HepG2 (cell line): ENCODE measurements around the gene HAPLN2. TPM values are rescaled to one million over a fixed set of nuclear protein-coding genes. Genes with fewer than 3 reads are reported as not detected.

Experiments used
- ATAC-seq: fragments of 200-7000 bp; cut with Tn5 transposase; 3 replicates; pipeline ENCODE4 v1.9.1; 2020; ENCODE audit warnings: mild to moderate bottlenecking, moderate library complexity
- BruUV-seq: library from RNA; stranded (reverse); fragments of 400-500 nt; replicated peaks from 2 replicates; lab custom pipeline; 2021; lab: Mats Ljungman, UMichigan
- CTCF ChIA-PET: fragments of 300-600 bp; formaldehyde crosslinking; extraction: SDS; loops from one replicate; lab custom pipeline; 2021; ENCODE audit warnings: low total read pairs, inconsistent platforms, low intra/inter-chr PET ratio; lab: Yijun Ruan, JAX
- POLR2A ChIA-PET: fragments of 350-600 bp; sonication (Branson Sonifier 250); formaldehyde crosslinking; loops from one replicate; lab custom pipeline; 2020; ENCODE audit warnings: antibody characterized with exemption, inconsistent platforms; lab: Yijun Ruan, JAX
- DNase-seq: peaks from one replicate; pipeline ENCODE4 v3.0.0-alpha.2; 2015; ENCODE audit warnings: low spot score
- FAIRE-seq: peaks from 3 replicates; lab custom pipeline; 2011; peaks lifted over from hg19 to GRCh38; lab: Jason Lieb, UNC
- H2AFZ ChIP-seq: one replicate; pipeline ENCODE4 v1.6.1; 2011; ENCODE audit warnings: low read length, inconsistent platforms
- H3K27ac ChIP-seq: fragments of 300-600 bp; 3 replicates; pipeline ENCODE4 v1.8.0; 2011; ENCODE audit warnings: mixed run types, mild to moderate bottlenecking, mixed read lengths, low read length, inconsistent platforms; ENCODE audit not compliant: insufficient read depth; ENCODE audit errors: extremely low read length
- H3K27me3 ChIP-seq, 2 experiments: fragments of 200-600 bp in 1 of 2; 2 replicates in 1 of 2; 3 replicates in 1 of 2; pipeline versions ENCODE4 v1.6.0 to v1.8.0; 2011; ENCODE audit warnings: low read length in 2 of 2, mild to moderate bottlenecking in 2 of 2, moderate library complexity in 2 of 2, inconsistent platforms in 1 of 2; ENCODE audit not compliant: insufficient read depth in 2 of 2, control insufficient read depth in 1 of 2
- H3K36me3 ChIP-seq, 2 experiments: fragments of 200-600 bp in 1 of 2; replicated peaks in 1 of 2; 2 replicates in 1 of 2; 3 replicates in 1 of 2; pipeline versions ENCODE4 v1.5.1 to v1.8.0; 2011; ENCODE audit warnings: low read length in 2 of 2, inconsistent platforms in 1 of 2; ENCODE audit not compliant: insufficient read depth in 2 of 2, control insufficient read depth in 1 of 2
- H3K4me1 ChIP-seq: 2 replicates; pipeline ENCODE4 v1.5.1; 2012; ENCODE audit warnings: low read length, inconsistent platforms; ENCODE audit not compliant: insufficient read depth
- H3K4me2 ChIP-seq: 2 replicates; pipeline ENCODE4 v1.6.0; 2011; ENCODE audit warnings: low read depth, low read length, inconsistent platforms
- H3K4me3 ChIP-seq, 3 experiments: fragments of 200-600 bp in 1 of 3; sonication (generic), shearing (Covaris generic) in 1 of 3; replicated peaks in 1 of 3; 2 replicates each; pipeline ENCODE4 v1.5.1; 2011 to 2016; ENCODE audit warnings: low read length in 3 of 3, inconsistent platforms in 2 of 3, low read depth in 2 of 3, mild to moderate bottlenecking in 2 of 3, control low read depth in 1 of 3, mixed read lengths in 1 of 3; ENCODE audit not compliant: insufficient read depth in 1 of 3
- H3K79me2 ChIP-seq: one replicate; pipeline ENCODE4 v1.6.1; 2011; ENCODE audit warnings: low read length, inconsistent platforms; ENCODE audit not compliant: insufficient read depth
- H3K9ac ChIP-seq: 2 replicates; pipeline ENCODE4 v1.6.0; 2011; ENCODE audit warnings: mild to moderate bottlenecking, low read depth, low read length, inconsistent platforms; ENCODE audit not compliant: insufficient read depth
- H3K9me3 ChIP-seq: 2 replicates; pipeline ENCODE4 v1.5.1; 2012; ENCODE audit warnings: mild to moderate bottlenecking, low read length
- H4K20me1 ChIP-seq: 2 replicates; pipeline ENCODE4 v1.6.0; 2011; ENCODE audit warnings: inconsistent platforms, mild to moderate bottlenecking, low read length, moderate library complexity; ENCODE audit not compliant: insufficient read depth
- BRD4 ChIP-seq: sonication (generic); formaldehyde crosslinking; IDR thresholded peaks from 2 replicates; pipeline ENCODE4 v1.4.0; 2020; ENCODE audit warnings: missing genetic modification reagents
- CENPBD1 ChIP-seq: sonication (generic); formaldehyde crosslinking; IDR thresholded peaks from 2 replicates; pipeline ENCODE4 v1.8.0; 2022; ENCODE audit warnings: missing genetic modification reagents, low read depth, mild to moderate bottlenecking, borderline replicate concordance
- EHMT2 ChIP-seq: fragments of 200-600 bp; sonication (generic); IDR thresholded peaks from 2 replicates; pipeline ENCODE4 v1.7.0; 2017; ENCODE audit warnings: antibody characterized with exemption, low read depth, low read length, borderline replicate concordance
- ELF4 ChIP-seq: sonication (generic); formaldehyde crosslinking; IDR thresholded peaks from 2 replicates; pipeline ENCODE4 v1.5.0; 2020; ENCODE audit warnings: missing genetic modification reagents, mild to moderate bottlenecking, moderate library complexity, borderline replicate concordance
- GLI4 ChIP-seq: sonication (generic); formaldehyde crosslinking; IDR thresholded peaks from 2 replicates; pipeline ENCODE4 v1.5.1; 2020; ENCODE audit warnings: missing genetic modification reagents, mild to moderate bottlenecking, moderate library complexity, borderline replicate concordance
- HOXA7 ChIP-seq: sonication (generic); formaldehyde crosslinking; IDR thresholded peaks from 2 replicates; pipeline ENCODE4 v1.8.1; 2022; ENCODE audit warnings: mild to moderate bottlenecking, missing genetic modification reagents, moderate library complexity
- IKZF1 ChIP-seq: fragments of 450-650 bp; IDR thresholded peaks from 2 replicates; pipeline ENCODE4 v1.7.1; 2016
- PAXIP1 ChIP-seq: sonication (generic); formaldehyde crosslinking; conservative IDR thresholded peaks from 2 replicates; pipeline ENCODE4 v1.4.0; 2020; ENCODE audit warnings: mild to moderate bottlenecking, missing genetic modification reagents, moderate library complexity
- PHF20 ChIP-seq: sonication (generic); formaldehyde crosslinking; IDR thresholded peaks from 2 replicates; pipeline ENCODE4 v1.5.0; 2020; ENCODE audit warnings: mild to moderate bottlenecking, missing genetic modification reagents
- SCMH1 ChIP-seq: sonication (generic); formaldehyde crosslinking; IDR thresholded peaks from 2 replicates; pipeline ENCODE4 v1.9.0; 2021; ENCODE audit warnings: missing genetic modification reagents, mild to moderate bottlenecking, borderline replicate concordance
- SMARCE1 ChIP-seq: fragments of 450-650 bp; IDR thresholded peaks from 2 replicates; pipeline ENCODE4 v1.6.1; 2017; ENCODE audit warnings: borderline replicate concordance
- SPEN ChIP-seq: sonication (generic); formaldehyde crosslinking; IDR thresholded peaks from 2 replicates; pipeline ENCODE4 v1.5.1; 2020; ENCODE audit warnings: low read depth, mild to moderate bottlenecking, missing genetic modification reagents
- TERF1 ChIP-seq: sonication (generic); formaldehyde crosslinking; IDR thresholded peaks from 2 replicates; pipeline ENCODE4 v1.8.0; 2022; ENCODE audit warnings: mild to moderate bottlenecking, missing genetic modification reagents, moderate library complexity
- WIZ ChIP-seq: sonication (generic); formaldehyde crosslinking; IDR thresholded peaks from 2 replicates; pipeline ENCODE4 v1.5.1; 2020; ENCODE audit warnings: mild to moderate bottlenecking, missing genetic modification reagents
- ZBTB8A ChIP-seq: sonication (generic); formaldehyde crosslinking; IDR thresholded peaks from 2 replicates; pipeline ENCODE4 v1.4.0; 2020; ENCODE audit warnings: mild to moderate bottlenecking, low read depth, missing genetic modification reagents, borderline replicate concordance
- ZNF644 ChIP-seq: IDR thresholded peaks from 2 replicates; pipeline ENCODE4 v1.6.1; 2016; ENCODE audit warnings: low read depth
- ZSCAN22 ChIP-seq: sonication (generic); formaldehyde crosslinking; IDR thresholded peaks from 2 replicates; pipeline ENCODE4 v1.4.0; 2020; ENCODE audit warnings: mild to moderate bottlenecking, missing genetic modification reagents
- WGBS: methylation state at CpG from one replicate; pipeline ENCODE4 v1.1.6; 2017; ENCODE audit warnings: low lambda C conversion rate; 5-methylcytosine and 5-hydroxymethylcytosine counted together
- in situ Hi-C: cut with HindIII; loops from 2 replicates; pipeline ENCODE4 v1.10.0; 2017; ENCODE audit warnings: low pct_unique_long_range_greater_than_20kb; ENCODE audit not compliant: extremely low pct_ligation_motif_present
- intact Hi-C: fragments of 100-400 bp; cut with micrococcal nuclease; formaldehyde crosslinking; loops from one replicate; pipeline ENCODE4 v1.10.0; 2022; ENCODE audit not compliant: unreplicated experiment
- polyA plus RNA-seq, 8 experiments: library from polyadenylated mRNA; depleted of rRNA in 3 of 8; stranded (reverse) in 7 of 8; unstranded in 1 of 8; fragments of >200 nt; fragmentation: Illumina TruSeq in 4 of 8; extraction: Trizol in 4 of 8; gene quantifications; 2 replicates each; pipeline versions ENCODE4 v1.2.1 to v1.2.3, GENCODE V29; 2011 to 2016; ENCODE audit warnings: low read depth in 4 of 8, missing spikeins in 1 of 8, mixed read lengths in 1 of 8; ENCODE audit not compliant: insufficient read depth in 1 of 8
- total RNA-seq, 5 experiments: library from RNA; depleted of rRNA; stranded (reverse); fragments of >200 nt; fragmentation: Illumina TruSeq; extraction: Trizol; gene quantifications; 2 replicates each; pipeline ENCODE4 v1.2.3, GENCODE V29; 2016; ENCODE audit warnings: low read depth in 1 of 5

The HAPLN2 gene
- total and polyA plus RNA-seq, 2 of the 13 experiments (the other 11 are each of a cell fraction or from before 2014, with no cell fraction given), result not detected

- POLR2A ChIA-PET, result interaction anchor here (1.5 kb wide), 1 partner anchor 21 kb away, joined by 3 read pairs; no protein-coding TSS in a partner anchor
- intact Hi-C loops, result no loop called here
- Histone ChIP-seq H3K27me3 (peaks cover 2 to 4% of the 10 kb centered on the region in 2 experiments; a peak in 2 of 5 replicates), H3K4me2 (no peak overlapping the region), H3K36me3 (no peaks in the 10 kb centered on the region), H2AFZ (no peak overlapping the region)
- BruUV-seq, result no TSS peak
- WGBS, result 26% methylated on average over 3 of the region's 3 CpGs
- no peak for ATAC-seq
- TF ChIP-seq SMARCE1, result no peak
- no peak for TF ChIP-seq ZBTB8A
- TF ChIP-seq SPEN (CRISPR knock-in tag), result no peak
- TF ChIP-seq BRD4, result no peak
- no peak for TF ChIP-seq TERF1
- TF ChIP-seq ZSCAN22 (CRISPR knock-in tag), result no peak
- no peak for TF ChIP-seq ELF4 (CRISPR knock-in tag)
- no peak for TF ChIP-seq HOXA7 (CRISPR knock-in tag)
- TF ChIP-seq ZNF644 (CRISPR knock-in tag), result no peak
- TF ChIP-seq PHF20 (CRISPR knock-in tag), result no peak
- no peak for TF ChIP-seq GLI4
- TF ChIP-seq SCMH1, result no peak
- TF ChIP-seq PAXIP1, result no peak
- no peak for TF ChIP-seq EHMT2
- no peak for TF ChIP-seq WIZ (CRISPR knock-in tag)
- no peak for TF ChIP-seq CENPBD1 (CRISPR knock-in tag)
- TF ChIP-seq IKZF1, result no peak
- TF ChIP-seq, all 625 proteins: peak for 0
- CTCF ChIA-PET, result no interaction called here
- Histone ChIP-seq H3K9me3 (no peaks in the 10 kb centered on the region), H3K4me1 (peaks cover 49% of the 10 kb centered on the region), H3K9ac (no peak overlapping the region), H3K4me3 (no peak overlapping the region), H3K79me2 (no peaks in the 10 kb centered on the region), H3K27ac (no peak overlapping the region), H4K20me1 (no peaks in the 10 kb centered on the region)
- in situ Hi-C loops, result no loop called here
- FAIRE-seq, result no peak
- DNase-seq, result no peak
Measured at GRCh38 chr1:156612666-156613065, 6.5 kb upstream of the HAPLN2 start.
